GM18508 (cell line): ENCODE data around the gene FERD3L.
"Not testable (repeated sequence)": the region's sequence is repeated elsewhere in the genome, so short reads cannot be mapped to it uniquely, and the experiment has no call there.

Experiments
- ATAC-seq: cut with Tn5 transposase; IDR thresholded peaks from one replicate; pipeline ENCODE4 v1.9.1; 2021; ENCODE audit warnings: moderate number of reproducible peaks; ENCODE audit not compliant: insufficient read depth, unreplicated experiment

The FERD3L gene, protein sequence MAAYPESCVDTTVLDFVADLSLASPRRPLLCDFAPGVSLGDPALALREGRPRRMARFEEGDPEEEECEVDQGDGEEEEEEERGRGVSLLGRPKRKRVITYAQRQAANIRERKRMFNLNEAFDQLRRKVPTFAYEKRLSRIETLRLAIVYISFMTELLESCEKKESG

DNA sequence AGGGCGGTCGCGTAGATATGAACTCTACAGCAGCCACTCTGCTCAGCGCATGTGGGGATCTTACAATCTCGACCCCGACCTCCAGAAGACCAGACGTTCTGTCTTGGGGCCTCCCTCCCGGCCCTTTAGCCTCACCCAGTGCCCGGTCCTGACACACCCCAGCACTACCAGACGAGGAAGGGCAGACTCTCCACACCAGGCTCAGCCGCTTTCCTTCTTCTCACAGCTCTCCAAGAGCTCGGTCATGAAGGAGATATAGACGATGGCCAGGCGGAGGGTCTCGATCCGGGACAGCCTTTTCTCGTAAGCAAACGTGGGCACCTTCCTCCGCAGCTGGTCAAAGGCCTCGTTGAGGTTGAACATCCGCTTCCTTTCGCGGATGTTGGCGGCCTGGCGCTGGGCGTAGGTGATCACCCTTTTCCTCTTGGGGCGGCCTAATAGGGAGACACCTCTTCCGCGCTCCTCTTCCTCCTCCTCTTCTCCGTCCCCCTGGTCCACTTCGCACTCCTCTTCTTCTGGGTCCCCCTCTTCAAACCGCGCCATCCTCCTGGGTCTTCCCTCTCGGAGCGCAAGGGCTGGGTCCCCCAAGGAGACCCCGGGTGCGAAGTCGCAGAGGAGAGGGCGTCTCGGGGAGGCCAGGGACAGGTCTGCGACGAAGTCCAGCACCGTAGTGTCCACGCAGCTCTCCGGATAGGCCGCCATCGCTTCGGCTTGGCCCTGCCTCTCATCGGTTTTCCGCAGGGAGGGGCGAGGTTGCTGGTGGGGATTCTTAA, at the start of gene FERD3L:
Gene FERD3L, minus strand, starts transcription at position 761 of the 773 bp plus-strand sequence. Its CDS starts 59 bp downstream, at position 702.
- ATAC-seq = no peak

DNA sequence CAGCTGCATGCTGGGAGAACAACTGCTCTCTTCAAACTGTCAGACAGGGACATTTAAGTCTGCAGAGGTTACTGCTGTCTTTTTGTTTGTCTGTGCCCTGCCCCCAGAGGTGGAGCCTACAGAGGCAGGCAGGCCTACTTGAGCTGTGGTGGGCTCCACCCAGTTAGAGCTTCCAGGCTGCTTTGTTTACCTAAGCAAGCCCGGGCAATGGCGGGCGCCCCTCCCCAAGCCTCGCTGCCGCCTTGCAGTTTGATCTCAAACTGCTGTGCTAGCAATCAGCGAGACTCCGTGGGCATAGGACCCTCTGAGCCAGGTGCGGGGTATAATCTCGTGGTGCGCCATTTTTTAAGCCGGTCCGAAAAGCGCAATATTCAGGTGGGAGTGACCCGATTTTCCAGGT, 49.2 kb upstream of the FERD3L start:
- not testable (repeated sequence) for ATAC-seq

DNA sequence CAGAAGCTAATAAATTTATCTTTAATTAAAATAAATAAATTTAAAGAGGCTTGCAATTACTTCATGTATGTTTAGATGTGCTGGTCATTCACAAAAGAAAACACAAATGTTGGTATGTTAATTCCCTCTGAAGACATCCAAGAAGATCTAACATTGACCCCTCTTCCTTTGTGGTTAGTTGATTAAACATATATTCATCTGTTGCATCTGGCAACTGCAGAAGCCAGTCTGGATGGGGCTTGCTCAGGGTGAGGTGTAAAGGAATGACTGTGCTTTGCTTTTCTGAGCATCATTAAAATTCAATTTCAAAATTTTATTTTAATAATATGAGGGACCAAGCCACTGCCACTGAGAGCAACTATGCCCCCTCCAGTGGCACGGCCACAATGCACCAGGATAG, 36.4 kb upstream of the FERD3L start:
- ATAC-seq = no peak

DNA sequence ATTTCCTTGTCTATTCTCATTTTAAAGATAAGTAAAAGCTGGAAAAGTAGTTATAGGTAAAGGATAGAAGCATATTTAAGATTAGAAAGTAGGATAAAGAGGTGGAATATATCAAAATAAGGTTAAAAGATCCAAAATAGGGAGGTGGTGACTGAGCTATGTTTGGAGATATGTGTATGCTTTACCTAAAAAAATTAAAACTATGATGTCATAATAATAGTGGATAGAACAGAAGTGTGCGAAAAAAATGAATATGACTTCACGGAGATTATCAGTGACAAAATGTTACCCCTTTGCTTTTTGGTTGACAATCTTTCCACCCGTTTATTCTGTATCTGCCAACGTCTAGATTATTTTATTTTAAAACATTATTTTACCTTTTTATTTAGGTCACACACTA, 33.4 kb upstream of the FERD3L start:
- no peak for ATAC-seq

DNA sequence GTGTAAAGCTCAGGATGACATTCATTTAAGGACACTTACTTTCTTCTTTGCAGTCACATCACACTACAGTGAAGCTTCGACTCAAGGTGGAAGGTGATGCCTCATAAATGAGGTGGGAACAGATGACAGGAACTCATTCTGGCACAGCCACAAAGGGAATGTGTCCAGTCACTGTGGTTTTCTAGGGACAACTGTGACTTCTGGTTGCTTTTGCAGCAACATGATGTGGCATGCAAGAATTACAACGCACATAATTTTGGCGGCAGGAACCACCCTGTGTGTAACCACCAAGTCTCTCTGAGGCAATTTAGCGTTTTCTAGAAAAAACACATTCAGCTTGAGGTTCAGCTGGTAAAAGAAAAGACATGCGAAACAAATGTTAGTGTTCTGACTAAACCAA, 32.0 kb upstream of the FERD3L start:
- ATAC-seq = no peak

DNA sequence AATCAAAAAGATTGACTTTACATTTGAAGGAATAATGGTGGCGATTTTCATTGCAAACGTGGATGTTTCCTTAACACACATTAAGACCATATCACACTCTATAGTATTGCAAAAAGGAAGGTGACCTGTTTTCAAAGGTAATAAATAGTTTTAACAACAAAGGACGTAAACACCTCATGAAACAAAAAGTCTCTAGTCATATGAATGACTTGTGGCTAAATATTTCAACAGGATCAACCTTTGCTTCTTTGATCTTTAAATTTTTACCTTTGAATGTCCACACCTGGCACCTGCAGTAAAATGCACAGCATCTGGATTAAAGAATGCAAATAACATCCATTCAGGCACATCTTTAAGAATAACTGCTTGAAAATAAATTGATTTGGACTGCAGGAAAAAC, 30.0 kb upstream of the FERD3L start:
- no peak for ATAC-seq

DNA sequence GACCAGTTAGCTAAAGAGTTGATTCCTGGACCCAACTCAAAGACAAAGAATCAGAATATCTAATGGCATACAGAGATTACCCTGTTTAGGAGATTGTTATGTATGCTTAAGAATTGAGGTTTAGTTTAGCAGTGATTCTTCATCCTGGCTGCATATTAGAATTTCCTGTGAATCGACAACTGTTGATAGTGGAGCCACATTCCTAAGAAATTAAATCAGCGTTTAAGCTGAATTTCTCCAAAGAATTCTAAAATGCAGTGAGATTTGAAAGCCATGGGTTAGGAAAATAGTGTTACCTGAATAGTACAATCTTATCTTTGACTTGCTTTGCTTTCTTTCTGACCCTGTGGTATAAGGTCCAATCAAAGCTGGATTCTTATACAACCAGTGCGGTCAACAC, 16.4 kb upstream of the FERD3L start:
- ATAC-seq = no peak

DNA sequence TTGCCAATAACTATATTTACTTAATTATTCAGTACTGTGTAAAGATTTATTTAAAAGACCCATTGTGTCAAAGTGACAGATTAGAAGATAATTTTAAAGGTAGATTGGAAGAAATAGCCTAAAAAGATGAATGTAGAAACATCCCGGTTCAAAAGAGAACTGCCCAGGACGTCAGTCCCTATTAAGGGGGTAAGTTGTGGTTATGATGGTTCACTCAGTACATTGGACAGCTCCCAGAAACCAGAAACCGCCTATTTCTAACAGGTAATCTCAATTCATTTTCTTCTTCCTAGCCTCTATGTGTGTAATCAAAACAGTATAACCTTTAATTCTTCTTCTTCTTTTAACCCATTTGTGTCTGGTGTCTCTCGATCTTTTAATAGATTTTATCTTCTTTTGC, 1.5 kb upstream of the FERD3L start:
- no peak for ATAC-seq

DNA sequence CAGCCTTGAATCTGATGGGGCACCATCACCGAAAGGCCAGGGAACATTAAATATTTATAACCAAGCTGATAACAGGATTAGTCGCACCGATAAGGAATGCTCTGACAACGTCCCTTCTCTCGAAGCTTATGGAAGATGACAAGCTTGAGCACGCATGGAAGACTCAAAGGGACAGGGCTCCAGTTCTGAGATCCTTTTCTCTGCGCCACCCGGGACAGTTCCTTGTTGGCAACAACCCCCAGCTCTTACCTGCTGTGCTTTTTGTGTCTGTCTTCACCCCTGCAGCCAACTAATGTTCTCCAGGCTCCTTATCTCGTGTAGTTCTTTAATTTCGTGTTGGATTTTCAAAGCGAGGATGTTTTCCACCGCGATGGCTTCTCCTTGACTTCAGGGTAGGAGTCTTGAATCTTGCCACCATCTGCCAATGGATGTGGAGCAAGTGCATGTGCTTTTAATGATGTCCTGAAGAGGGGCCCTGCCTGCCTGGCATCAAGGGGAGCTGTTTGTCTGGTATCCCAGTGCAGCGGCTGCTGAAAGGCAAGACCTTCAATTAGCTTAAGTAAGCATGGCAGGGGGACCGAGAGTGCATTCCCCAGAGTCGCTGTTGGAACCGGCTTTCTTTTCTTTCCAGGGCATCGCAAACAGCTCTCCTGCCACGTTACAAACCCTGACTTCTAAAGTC, 354 bp upstream of the FERD3L start:
- ATAC-seq = no peak

DNA sequence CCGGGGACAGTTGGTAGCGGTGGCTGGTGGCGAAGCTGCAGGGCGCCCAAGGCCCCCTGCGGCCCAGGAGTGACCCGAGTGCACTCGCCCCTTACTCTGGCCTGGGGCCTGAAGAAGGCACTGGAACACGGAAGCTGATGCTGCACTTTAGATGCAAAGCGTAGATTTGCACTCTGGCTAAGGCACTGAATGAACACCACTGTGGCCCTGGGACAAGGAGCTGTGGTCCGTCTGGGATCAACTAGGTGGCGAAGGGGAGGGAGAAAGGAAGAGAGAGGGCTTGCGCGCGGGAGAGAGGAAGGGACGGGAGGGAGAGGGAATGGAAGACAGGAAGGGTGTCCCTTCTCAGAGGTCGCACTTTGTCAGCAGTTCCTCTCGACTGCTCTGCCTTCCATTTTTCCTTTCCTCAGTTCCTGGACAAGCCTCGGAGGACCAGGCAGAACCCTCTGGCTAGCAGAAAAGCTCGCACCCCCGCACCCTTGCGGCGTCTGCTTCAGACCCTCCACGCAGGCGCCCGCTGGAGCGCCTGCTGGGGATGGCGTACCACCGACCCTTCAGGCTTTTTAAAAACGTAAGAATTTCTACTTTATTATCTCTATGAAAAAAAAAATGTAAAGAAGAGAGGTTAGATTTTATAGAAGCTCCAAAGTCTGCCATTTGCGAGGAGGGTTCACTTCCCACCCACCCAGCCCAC, 1.2 kb downstream of the FERD3L start:
- no peak for ATAC-seq

DNA sequence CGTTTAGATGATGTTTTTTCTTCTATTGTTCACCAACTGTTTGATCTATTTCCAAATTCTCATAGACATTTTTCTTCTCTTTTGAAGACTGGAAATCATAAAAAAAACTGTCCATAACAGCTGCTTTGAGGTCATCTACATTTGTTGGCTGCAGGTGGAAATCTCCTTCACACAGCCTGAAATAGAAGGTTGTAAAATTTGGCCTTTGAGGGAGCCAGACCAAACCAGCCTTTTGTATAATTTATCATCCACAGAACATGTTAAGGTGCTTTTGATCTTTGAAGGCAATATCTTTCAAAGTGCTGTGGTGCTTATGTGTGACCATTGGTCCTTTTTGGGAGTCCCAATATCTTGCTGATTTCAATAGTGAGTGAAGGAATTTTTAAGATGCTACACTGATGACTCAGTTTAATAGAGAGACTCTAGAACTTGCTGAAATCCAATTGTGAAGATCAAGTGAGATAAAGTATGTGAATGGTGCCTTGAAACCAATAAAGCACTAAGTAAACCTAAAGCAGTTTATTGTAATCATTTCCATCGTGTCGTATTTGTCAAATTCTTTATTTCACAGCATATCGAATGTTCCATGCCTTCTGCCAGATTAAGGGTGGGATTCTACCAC, 5.4 kb downstream of the FERD3L start:
- ATAC-seq = no peak

DNA sequence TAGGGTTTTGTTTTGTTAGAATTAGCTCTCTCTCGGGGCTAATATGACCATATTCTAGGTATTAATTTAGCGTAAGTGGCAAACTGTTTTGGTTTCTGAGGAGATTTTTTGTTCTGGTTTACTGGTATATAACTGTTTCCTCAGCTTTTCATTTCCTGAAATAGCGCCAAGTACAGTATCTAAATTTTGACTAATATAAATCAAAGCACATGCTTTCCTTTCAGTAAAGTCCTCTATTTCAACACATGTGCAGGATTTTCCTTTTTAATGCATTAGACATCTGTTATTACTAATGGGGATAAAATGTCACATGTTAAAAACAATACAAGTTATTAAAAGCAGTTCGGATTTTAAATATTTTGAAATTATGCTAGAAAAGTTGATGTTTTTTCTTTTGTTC, 11.3 kb downstream of the FERD3L start:
- no peak for ATAC-seq

DNA sequence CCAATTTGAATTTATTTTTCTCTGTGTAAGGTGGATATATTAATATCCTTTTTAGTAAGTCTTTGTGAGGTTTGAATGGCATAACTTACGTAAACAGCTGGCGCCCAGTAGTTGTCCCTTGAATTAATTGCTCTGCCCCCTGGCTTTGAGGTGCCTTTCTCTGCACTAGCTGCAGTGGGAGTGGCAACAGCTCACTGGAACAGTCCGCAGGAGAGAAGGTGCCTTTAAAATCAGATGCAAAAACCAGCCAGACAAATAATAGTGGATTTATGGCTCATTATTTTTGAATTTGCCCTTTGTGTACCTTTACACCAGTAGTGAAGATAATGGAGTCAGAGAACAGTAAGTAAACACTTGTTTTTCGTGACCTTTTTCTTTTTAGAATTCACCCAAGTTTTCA, 11.8 kb downstream of the FERD3L start:
- ATAC-seq = no peak

DNA sequence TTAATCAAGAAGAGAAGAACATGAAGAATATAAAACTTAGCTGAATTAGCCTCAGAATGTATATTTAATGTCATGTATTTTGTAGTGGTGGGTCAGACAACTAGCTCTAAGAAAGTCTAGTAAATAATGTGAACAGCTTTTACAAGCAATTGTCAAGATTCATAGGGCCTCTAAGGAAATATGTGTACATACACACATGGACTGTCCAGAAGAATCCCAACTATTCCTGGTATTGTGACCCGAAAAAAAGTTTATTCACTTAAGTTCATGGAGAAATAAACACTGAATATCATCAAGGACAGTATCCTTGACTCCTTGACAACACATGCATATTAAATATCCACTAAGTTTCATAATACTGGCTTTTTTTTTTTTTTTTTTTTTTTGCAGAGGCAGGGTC, 16.4 kb downstream of the FERD3L start:
- no peak for ATAC-seq

DNA sequence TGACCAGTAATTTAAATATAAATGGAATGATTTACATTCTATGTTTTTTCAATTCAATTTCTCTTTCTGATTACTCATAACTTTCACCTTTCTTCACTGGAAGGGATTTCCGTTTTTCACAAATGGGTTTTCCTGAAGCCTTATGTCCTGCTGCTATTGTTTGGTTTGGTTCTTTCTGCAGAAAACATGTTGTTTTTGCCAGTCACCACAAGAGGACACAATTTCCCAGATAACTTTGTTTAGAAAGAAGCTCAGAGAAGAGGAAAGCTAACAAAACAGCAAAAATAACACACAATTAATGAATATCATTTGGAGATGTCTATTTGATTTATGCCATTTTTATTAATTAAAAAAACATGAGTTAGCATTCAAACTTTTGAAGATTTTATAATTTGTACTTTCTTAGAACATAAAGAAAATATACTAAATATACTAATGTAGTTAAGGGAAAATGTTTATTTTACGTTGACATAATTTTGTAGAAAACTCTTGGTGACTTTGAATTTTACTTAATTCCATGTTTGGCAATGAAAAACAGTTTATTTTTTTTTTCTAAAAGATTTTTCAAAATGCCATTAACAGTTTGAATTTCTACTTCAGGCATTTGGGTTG, 23.1 kb downstream of the FERD3L start:
- ATAC-seq = no peak

DNA sequence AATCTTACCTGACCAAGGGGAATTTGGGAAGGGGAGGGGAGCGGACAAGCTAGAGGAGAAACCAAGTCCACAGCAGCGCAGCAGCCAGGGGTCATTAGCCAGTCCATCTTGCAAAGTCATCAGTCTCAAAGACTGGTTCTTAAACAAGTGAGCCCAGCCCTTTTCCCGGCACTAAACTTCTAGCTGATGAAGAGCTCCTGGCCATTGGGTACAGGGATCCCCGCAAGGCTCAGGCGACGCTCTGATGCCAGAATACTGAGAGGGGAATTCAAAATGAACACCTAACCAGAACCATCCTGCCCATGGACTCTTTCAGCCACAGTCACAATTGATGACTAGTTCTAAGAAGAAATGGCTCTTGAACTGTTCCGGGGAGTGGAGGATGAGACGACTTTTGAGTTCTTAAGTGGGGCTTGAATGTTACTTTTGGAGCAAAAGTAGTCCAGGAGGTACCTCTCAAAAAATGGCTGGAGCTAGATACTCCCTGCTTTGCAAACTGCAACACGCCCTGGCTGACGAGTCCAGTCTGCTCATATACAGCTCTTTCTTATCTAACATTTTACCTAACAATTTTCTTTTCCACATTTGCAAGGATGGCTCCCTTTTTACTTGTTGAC, 25.2 kb downstream of the FERD3L start:
- no peak for ATAC-seq

DNA sequence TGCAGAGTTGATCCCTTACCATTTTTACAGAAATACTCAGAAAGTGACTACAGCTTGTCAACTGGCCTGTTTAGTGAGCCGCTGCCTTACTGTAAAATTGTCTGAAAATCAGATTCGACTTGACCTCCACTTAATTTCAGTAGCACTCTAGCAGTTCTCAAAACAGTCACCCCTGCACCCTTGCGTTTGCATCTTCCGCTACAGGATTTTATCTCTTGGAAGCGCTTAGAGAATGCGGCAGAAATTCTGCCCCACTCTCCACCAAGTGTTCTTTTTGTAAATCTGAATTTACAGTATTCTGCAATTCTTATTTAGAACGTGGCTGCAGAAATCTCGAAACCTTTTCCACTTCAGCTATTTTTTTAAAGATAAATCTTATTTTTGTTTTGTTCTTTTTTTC, 25.8 kb downstream of the FERD3L start:
- ATAC-seq = no peak

DNA sequence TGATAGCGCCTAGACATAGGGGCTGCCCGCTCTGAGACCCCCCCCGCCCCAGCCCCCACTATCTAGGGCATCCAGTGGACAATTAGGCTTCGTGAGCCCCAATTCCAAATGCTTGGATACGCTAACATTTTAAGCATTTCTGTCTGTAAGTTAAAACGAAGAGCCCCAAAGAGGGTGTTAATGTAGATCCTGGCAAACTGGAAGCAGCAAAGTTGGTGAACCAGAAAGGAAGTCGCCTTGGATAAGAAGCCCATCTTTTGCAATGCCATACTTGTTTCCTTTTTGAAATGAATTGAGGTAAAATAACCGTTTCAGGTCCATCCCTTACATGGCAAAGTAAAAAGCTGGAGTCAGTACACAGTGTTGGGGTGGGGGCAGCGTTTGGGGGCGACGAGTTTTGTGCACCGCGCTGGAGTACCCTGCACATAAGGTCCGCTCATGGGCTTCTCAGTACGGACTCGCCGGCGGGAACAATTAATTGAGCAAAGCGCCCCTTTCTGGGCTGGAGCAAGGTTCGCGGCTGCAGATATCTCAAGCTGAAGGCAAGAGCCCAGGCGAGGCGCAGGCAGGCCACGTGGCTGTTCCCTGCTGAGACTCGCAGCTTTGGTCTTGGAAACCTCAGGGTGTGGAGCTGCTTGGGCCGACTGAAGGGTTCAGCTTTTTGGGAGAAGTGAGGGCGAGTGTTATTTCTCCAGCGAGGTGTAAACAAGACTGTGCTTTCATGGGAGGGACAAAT, 26.4 kb downstream of the FERD3L start:
- no peak for ATAC-seq
